ENCODE data around the gene MAGEB1.

The MAGEB1 gene

GRCh38 chrX:30224536-30224935 lies 22.4 kb upstream of the MAGEB1 start:
- no peak overlapping the region for H3K4me3 ChIP-seq (ENCODE audit: low read depth, low read length)
- TF ChIP-seq CTCF (IDR thresholded peaks at IDR 0.05; ENCODE audit: low read depth, low read length, missing control alignments) = no peak
- DNase-seq (ENCODE audit: low read depth) = no peak

GRCh38 chrX:30228526-30228925 lies 18.4 kb upstream of the MAGEB1 start:
- no peak for TF ChIP-seq CTCF (IDR thresholded peaks at IDR 0.05; ENCODE audit: low read depth, low read length, missing control alignments)
- no peak for DNase-seq (ENCODE audit: low read depth)

GRCh38 chrX:30230395-30230794 lies 16.6 kb upstream of the MAGEB1 start, which contains the start of gene MAGEB3:
MAGEB3 (plus strand) TSS chrX:30230657; CDS start chrX:30235925, 5,268 bp downstream.
- no peak within 1 kb of the TSS for H3K4me3 ChIP-seq (ENCODE audit: low read depth, low read length)
- DNase-seq (ENCODE audit: low read depth) = no peak
- TF ChIP-seq CTCF (IDR thresholded peaks at IDR 0.05; ENCODE audit: low read depth, low read length, missing control alignments) = no peak

More at GRCh38 chrX:30228526-30228925, 18.4 kb upstream of the MAGEB1 start:
- no peak overlapping the region for H3K4me3 ChIP-seq (ENCODE audit: low read depth, low read length)

- H3K4me3 ChIP-seq (ENCODE audit: low read depth, low read length) = no peak within 1 kb of the TSS
- TF ChIP-seq CTCF (IDR thresholded peaks at IDR 0.05; ENCODE audit: low read depth, low read length, missing control alignments) = no peak
- DNase-seq (ENCODE audit: low read depth) = no peak
These were observed 5.1 kb upstream of the MAGEB1 start, which contains the start of gene MAGEB4 for GRCh38 chrX:30241724-30242415. MAGEB4 (plus strand) TSS chrX:30242000; CDS start chrX:30242136, 136 bp downstream.

GRCh38 chrX:30248854-30249253 lies 1.9 kb downstream of the MAGEB1 start:
- no peak for TF ChIP-seq CTCF (IDR thresholded peaks at IDR 0.05; ENCODE audit: low read depth, low read length, missing control alignments)
- no peak for DNase-seq (ENCODE audit: low read depth)
- no peak overlapping the region for H3K4me3 ChIP-seq (ENCODE audit: low read depth, low read length)

GRCh38 chrX:30253257-30253656 lies 6.3 kb downstream of the MAGEB1 start:
- no peak for TF ChIP-seq CTCF (IDR thresholded peaks at IDR 0.05; ENCODE audit: low read depth, low read length, missing control alignments)
- DNase-seq (ENCODE audit: low read depth) = no peak

GRCh38 chrX:30259927-30260326 lies 13.0 kb downstream of the MAGEB1 start:
- H3K4me3 ChIP-seq (ENCODE audit: low read depth, low read length) = no peak overlapping the region
- DNase-seq (ENCODE audit: low read depth) = no peak
- TF ChIP-seq CTCF (IDR thresholded peaks at IDR 0.05; ENCODE audit: low read depth, low read length, missing control alignments) = no peak

More at GRCh38 chrX:30253257-30253656, 6.3 kb downstream of the MAGEB1 start:
- H3K4me3 ChIP-seq (ENCODE audit: low read depth, low read length) = no peak overlapping the region

Measured in GM12864 (cell line).